Stimulated activated CD4-positive, alpha-beta T cell treated with anti-CD3 and anti-CD28 coated beads, Interleukin-12 subunit alpha, Interleukin-12 subunit beta, amount 100 ng/mL, for 24 hours (primary cell): Measurements from ENCODE around the gene TBX4.

Experiments used
- DNase-seq, 2 experiments: peaks; one replicate each; pipeline ENCODE4 v3.0.0-alpha.2; 2020; ENCODE audit warnings: low read depth in 2 of 2

Gene TBX4

DNA sequence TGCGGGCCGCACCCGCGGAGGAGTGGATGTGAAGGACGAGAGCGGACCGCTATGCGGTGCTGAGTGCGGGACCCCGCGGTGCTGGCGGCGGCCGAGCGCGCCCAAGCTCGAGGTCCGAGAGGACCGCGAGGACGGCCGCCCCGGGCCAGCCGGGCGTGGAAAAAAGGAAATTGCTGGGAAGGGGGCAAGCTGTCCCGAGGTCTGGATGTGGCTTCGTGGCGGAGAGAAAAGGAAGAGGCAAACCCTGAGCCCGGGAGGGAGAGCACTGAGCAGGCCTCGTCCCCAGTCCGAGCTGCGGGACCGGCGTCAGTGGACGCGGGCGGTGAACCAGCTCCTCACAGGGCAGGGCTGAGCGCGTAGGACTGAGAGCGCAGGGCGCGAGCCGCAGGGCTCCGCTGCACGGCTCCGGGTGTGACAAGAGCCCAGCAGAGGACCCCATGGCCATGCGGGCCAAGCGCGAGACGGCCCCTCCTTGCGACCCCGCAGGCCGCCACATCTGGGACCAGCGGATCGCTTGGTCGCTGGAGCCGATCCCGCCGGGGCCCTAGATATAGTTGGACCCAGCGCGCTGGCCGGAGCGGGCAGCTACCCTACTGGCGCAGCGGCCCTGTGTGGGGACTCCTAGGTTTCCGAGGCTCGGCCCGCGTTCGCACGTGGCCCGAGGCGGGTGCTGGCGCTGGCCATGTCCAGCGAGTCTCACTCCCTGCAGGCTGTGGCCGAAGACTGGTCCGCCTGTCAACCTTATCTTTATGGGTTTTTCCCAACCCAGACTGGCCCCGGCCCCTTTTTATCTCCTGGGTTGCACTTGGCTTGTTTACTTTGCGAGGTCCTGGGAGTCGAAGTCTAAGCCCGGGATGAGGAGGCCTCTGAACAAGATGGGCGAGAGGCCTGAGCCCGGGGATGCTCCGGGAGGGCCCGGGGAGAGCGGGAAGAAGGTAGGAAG is 2.4 kb downstream of the TBX4 start:
- DNase-seq = no peak

DNA sequence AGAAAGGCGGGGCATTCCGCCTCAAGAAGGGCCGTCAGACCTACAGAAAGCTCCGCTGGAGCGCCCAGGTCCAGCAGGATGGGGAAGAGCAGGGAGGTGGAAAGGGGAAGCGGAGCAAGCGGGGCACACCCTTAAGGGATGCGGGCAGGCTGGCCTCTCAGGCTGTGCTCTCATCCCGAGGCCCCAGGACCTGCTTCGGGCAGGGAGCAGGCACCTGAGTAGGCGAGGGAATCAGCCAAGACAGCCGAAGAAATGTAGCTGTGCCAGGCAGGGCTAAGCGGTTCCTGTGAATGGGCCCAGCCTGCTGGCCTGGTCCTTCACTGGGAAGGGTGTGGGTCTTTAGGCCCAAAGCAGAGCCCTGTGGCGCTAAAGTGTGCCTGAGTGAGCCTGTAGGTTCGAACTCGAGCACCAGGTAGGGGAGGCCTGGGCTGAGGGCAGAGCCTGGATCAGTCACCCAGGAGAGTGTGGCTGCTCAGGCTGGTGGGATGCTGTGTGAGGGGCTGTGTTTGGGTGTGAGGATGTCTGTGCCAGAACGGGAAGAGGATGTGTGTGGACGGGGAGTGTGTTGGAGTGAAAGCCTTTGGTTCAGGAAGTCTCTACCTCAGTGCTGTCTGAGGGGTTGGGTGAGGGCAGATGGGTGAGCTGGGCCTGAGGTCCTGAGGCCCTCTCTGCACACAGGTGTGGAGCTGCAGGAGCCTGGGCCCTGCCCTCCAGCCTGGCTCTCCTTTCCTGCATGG is 3.3 kb downstream of the TBX4 start:
- no peak for DNase-seq

DNA sequence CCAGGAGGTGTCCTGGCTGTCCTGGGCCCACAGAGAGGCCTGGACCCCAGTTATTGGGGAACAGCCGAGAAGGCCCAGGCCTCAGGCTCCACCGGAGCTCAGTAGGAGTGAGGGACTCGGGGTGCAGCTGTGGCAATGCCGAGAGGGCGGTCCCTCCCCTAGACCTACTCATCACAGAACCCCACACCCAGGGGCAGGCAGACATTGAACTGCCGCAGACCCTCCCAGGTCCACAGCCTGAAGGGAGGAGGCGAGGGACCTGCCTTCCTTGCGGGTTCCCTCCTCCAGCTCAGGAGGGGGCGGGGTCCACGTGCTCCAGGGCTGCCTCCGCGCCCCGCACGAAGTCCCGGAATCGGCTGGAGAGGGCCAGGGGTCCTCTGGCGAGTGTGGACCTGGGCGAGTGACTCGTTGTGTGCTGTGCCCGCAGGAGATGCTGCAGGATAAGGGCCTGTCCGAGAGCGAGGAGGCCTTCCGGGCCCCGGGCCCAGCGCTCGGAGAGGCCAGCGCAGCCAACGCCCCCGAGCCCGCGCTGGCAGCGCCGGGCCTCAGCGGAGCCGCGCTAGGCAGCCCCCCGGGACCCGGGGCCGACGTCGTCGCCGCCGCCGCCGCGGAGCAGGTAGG is 3.9 kb downstream of the TBX4 start:
- no peak for DNase-seq

DNA sequence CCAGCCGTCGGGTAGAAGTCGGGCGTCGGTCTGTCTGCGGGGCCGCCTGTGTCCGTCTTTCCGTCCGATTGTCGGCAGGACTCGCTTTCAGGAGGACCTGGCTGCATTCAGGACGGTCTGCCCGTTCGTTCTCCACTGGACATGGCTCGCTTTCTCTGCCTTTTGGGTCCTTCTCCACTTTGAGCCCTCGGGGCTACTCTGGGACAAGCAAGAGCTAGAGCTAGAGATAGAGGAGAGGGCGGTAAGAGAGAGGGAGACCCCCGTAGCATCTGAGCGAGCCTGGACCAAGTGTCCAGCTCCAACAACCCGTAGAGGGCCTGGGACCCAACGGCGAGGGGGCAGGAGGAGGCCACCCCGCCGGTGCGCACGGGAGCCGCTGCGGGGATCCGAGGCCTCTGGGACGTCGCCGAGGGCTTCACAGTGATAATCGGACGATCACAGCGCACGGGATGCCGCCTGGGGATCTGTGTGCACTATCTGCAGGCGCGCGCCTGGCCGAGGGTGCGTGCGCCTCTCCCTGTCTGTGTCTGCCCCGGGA is 4.5 kb downstream of the TBX4 start:
- DNase-seq = no peak

DNA sequence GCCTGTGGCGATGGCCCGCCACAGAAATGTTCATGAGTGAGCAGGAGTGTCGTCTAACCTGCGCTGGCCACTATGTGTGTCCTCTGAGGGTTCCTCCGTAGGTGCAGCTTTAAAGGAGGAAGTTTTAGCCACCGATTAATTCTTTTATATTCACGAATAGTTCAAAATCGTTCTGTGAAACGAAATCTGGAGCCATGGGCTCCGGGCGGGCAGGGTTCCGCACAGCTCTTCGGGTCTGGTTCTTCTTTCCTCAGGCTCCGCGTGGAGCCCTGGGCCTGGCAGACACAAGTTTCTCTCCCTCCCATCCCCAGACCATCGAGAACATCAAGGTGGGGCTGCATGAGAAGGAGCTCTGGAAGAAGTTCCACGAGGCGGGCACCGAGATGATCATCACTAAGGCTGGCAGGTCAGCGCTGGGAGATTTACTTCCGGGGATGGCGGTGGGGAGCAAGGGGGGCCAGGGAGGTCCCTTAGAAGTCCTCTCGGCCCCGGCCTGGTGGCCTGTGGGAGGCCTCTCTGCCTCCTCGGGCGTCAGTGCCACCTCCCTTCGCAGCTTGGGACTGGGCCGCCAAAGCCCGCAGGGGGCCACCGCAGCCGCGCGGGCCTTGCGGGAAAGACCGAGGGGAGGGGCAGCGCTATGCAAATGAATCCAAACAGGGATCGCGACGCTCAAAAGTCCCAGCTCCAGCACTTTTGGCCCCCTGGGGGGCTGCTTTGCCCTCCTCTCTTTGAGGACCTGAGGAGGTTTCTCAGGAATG is 5.2 kb downstream of the TBX4 start:
- DNase-seq = no peak

DNA sequence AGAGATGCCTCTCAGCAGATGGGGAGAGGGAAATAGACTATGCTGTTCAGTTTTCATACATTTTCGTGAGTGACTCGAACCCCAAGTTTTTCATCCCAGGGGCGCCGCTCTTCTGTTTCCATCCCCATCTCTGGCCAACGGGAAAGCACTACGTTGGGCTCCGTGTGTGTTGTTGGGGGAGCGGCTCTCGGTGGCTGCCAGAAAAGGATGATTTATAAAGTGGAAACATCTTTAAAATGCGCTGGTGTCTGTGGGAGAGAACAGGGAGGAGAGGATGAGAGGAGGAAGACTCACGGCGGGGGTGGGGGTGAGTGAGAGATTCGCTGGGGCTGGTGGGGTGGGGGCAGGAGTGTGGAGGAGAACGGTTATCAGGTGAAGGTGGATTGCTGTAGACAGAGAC is 5.8 kb downstream of the TBX4 start:
- DNase-seq = no peak

DNA sequence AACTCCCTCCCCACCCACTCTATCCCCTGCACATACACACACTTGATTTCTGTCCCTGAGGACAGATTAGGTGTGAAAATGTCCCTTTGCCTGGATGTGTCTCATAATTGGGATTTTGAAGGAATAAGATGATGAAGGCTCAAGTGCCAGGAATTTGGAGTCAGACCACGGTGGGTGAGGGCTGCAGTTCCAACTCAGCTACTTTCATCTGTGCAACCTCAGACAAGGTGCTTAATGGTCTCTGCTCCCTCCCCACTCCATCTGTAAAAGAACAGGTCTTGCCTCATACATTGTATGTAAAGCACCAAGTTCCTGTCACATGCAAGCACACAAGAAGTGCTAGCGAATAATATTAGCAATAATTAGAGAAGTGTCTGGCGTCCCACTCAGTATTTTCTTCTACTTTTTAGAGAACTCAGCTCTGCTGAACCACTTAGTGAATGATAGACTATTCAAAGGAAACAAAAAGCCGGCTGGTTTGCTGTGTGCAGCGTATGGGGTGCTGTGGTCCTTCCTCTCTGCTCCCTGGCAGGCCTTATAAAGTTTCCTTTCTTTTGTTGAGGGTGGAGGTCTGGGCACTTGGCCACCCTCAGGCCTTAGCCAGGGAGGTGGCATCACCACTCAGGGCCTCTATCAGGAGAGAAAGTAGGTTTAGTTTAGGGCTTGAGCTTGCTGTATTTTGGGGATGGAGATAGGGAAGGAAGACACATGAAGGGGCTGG is 6.4 kb downstream of the TBX4 start:
- DNase-seq = no peak

DNA sequence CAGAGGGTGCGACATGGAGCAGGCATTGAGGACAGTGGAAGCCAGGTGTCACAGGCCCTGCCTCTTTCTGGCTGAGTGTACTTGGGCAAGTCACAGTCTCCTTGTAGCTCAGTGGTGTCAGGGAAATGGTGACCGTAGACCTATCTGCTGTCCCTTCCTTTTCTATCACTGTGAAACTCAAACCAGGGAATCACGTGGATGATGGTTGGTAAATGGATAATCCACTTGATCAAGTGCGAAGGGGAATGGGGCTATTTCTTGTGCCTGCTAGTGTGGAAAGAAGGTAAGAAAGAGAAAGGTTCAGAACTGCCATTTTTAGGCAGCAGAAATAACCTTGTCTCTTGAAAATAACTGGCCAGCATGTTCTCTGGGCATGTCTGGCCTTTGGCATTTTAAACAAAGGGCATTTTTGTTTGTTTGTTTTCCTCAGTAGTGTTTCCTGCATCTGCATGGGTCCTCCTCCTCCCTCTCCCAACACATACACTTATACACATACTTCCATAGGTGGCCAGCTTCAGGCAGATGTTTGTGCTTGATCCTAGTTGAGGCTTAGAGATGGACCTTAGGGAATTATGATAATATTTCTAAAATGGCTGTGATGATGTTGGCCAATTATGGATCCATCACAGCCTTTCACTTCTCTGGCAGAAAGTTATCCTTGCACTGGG is 7.1 kb downstream of the TBX4 start:
- DNase-seq = no peak

DNA sequence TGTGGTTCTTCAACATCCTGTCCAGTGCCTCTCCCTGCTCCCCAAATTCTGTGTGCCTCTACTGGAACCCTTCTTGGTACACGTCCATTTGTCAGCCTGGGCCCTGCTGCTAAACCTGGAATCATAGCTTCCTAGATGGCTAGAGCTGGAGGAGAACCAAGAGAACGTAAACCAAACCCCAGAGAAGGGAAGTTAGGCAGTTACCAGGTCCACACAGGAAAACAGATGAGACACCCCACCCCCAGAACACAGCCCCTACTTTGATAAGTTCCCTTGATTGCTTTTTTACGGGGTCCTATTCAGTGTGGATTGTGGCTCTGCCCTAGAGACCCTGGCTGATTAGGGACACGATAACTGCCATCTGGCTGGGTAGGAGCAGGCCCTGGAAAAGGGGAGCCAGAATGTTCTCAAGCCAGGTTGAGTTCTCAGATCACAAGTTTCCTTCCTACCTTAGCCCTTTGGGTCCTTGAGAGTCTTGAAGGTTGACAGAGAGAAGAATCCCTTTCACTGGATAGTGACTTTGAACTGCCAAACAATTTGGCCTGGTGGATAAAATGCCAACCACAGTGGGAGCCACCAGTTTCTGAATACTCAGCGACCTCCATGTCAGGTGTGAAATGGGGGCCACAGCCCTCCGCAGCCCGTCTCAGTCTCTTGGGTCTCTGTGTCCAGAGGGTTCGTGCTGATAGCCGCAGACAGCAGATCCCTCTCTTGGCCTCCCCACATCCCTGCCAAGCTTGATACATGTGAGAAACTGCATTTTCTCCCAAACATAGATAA is 7.9 kb downstream of the TBX4 start:
- DNase-seq = no peak

DNA sequence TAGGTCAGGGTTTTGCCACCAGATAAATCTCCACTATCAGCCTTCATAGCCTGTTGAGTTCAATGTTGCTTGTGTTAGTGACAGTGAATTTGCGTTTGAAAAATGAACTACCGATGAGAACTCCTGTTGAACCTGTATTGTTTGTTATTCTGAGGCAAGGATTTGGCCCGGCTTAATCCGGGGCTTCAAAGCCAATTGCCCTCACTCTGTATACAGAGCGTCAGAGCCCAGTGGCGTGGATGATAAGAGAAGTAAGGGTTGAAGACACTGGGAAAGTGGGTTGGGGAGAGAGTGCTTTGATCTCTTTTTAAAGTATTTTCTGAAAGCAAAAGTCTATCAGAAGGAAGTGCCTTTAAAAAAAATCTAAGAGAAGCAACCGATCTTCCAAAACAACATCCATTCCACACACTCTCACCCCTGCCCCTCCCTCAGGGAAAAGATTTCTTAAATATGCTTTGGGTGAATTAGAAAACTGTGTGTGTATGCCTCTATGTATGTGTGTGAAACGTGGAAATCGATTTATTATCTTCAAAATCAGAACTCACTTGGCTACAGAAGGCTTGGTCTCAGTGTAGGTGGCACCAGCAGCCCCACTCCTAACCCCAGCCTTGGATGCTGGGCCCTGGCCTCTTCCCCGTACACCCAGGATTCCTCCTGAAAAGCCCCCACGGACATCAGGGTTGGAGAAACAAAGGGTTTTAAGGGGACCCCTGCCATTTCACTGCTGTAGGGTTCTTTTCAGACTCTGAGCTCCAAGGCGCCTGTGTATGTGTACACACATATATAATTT is 8.8 kb downstream of the TBX4 start:
- DNase-seq = no peak

DNA sequence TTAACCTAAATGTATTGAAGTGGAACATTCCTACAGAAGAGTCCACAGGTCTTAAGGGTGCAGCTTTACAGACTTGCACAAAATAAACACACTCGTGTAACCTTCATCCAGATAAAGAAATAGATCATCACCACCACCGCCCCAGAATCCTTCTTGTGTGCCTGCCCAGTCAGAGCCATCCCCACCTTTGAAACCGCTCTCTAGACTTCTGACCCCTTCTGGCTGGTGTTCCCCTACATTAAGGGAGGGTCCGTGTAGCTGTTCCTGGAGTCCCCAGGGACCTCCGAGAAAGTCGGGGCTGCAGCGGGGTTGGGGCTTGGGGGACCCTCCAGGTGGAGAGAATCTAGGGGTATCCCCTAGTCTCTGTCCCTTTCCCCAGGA is 9.4 kb downstream of the TBX4 start:
- no peak for DNase-seq

DNA sequence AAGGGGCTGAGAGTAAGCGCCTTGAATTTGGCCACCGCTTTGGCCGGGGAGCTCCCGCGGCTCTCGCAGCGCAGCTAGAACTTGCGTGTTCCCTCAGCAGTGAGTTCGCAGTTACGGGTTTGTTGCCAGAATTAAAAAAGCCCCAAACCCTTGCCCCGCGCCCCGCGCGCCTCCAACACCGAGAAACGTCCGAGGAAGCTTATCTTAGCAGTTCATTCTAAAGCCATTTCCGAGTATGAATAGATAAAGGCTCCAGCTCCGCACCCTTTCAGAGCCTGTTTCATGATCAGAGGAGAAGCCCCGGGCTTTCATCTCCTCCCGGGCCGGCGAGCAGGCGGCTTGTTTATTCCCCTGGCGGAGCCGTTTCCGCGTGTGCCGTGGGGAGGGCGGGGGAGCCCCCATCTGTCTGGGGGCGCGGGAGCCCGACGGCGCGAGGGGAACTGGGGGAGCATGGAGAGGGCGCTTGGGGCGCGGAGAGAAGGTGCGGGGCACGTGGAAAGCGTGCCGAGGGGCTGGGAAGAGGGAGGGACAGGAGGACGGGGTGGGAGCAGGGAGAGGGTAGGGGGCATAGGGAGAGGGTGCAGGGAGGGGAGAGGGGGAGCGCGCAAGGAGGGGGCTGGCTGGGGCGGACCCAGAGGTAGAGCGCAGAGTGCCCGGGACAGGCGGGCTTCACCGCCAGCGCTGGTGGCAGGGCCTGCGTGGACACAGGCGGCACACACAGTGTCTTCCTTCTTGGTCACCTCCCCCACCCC is 9.9 kb downstream of the TBX4 start:
- no peak for DNase-seq

DNA sequence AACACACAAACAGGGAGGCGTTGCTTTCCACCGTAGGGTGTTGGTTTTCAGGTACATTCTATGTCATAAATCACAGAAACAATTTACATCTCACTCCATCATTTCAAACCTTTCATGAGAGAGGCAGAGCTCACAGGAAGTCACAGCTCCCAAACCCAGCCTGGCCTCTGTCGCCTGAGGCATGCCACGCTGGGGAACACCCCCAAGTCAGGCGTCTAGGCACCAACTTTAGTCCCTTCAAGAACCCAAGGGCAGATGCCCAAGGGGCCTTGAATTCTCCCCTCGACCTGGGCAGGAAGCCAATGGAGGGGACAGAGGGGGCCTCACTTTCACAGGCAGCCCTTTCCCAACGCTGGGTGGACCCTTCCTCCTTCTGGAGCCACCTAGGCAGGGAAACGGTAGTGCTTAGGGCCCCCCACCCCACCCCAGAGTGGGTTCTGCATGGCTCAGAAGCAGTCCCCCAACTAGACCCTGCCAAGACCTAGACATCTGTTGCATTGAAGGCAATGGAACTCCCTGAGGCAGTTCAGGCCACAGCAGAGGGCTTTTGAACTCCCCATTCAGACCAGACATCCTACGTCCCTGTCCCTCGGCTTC is 10.6 kb downstream of the TBX4 start:
- no peak for DNase-seq

DNA sequence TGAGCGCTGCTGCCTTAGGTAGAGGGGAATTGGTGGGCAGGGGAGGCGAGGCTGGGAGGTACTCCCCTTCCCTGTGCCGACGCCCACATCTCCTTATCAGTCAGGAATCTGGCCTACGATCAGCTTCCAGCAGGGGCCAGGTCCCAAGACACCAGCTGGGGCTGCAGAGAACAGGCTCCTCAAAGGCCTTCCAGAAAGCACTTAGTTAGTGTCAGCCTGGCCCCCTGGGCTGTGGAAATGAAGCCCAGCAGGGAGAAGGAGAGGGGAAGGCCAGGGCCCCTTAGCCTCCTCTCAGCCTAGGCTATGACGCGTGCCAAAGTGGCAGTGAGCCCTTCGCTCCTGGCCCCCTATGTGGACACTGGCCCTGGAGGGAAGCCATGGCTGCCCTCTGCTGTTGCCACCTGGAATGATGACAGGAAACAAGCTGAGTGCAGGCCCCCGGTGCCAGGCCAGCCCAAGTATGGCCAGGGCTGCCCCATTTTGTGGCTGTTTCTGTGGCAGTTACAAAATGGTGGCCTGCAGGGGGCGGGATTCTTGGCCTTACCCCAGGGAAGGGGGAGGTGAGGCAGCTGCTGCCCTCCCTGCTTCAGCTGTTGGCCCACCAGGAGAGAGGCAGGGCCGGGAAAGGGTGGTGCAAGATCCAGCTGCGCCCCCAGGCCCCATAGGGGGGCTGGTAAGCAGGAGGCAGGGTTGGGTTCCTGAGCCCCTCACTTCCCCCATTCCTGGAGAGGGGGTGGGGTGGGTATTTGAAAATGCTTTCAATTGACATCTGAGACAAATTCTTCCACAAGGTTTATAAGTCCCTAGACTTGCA is 11.3 kb downstream of the TBX4 start:
- no peak for DNase-seq

DNA sequence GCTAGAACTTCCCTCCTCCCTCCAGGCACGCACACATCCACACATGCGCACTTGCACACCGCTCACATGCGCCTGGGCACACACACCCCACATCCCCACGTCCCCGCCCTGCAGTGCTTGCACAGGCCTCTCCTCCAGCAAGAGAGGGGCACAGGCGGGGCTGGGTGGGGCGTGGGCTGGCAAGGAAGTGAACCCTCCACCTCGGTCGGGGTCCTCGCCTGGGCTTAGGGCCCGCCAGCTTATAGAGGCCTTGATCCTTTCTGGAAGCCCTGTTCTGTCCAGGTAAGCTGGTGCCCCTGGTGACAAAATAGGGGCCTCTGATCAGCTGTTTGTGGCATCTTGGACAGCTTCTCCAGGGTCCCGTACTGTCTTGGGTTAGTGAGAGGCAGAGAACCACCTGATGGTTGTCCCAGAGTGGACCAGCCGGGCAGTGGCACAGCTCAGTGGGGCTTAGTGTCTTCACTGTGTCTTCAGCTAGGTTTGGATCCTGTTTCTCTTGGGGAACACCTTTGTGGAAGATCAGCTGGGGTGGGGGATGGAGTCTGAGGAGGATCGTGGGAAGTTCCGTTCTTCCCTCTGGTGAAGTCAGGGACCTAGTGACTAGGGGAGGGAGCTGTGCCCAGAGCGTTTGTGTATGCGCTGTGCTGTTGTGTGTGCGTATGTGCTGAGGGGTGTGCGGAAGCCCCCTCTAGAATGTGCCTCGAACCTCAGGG is 12.1 kb downstream of the TBX4 start:
- DNase-seq = no peak

DNA sequence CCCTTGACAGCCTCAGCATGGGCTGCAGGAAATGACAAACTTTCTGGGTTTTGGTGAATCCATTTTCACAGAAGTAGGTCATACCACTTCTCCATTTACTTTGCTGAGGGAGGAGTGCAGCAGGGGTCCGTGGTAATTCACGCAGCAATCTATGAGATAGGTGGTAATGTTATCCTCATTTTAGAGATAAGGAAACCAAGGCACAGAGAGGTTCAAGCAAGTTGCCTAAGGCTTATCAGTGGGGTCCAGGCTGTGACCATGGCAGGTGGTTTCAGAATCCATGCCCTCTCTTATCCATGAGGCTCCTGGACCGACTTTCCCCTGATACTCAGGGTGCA is 12.6 kb downstream of the TBX4 start:
- DNase-seq = no peak
